Astrocyte (in vitro differentiated cells and primary cell): ENCODE measurements around the gene LILRA1. TPM values are rescaled to one million over a fixed set of nuclear protein-coding genes. Genes with fewer than 3 reads are reported as not detected.
"Not testable (repeated sequence)": the region's sequence is repeated elsewhere in the genome, so short reads cannot be mapped to it uniquely, and the experiment has no call there.

ENCODE experiments used
- DNase-seq: peaks from one replicate; pipeline ENCODE4 v3.0.0-alpha.2; 2010; ENCODE audit warnings: low read depth
- FAIRE-seq: peaks from 2 replicates; lab custom pipeline; 2011; peaks lifted over from hg19 to GRCh38; lab: Jason Lieb, UNC
- H2AFZ ChIP-seq: 2 replicates; pipeline ENCODE4 v1.6.0; 2012; ENCODE audit warnings: low read depth, low read length, inconsistent platforms
- H3K27ac ChIP-seq: 2 replicates; pipeline ENCODE4 v1.5.1; 2011; ENCODE audit warnings: low read depth, low read length, inconsistent platforms
- H3K27me3 ChIP-seq: 2 replicates; pipeline ENCODE4 v1.6.0; 2011; ENCODE audit warnings: low read length, inconsistent platforms; ENCODE audit not compliant: insufficient read depth
- H3K36me3 ChIP-seq: 2 replicates; pipeline ENCODE4 v1.5.1; 2011; ENCODE audit warnings: low read length, inconsistent platforms; ENCODE audit not compliant: insufficient read depth
- H3K4me1 ChIP-seq: 2 replicates; pipeline ENCODE4 v1.5.1; 2011; ENCODE audit warnings: low read length, inconsistent platforms; ENCODE audit not compliant: insufficient read depth
- H3K4me2 ChIP-seq: 2 replicates; pipeline ENCODE4 v1.6.0; 2012; ENCODE audit warnings: low read length, inconsistent platforms
- H3K4me3 ChIP-seq: 2 replicates; pipeline ENCODE4 v1.5.1; 2011; ENCODE audit warnings: low read depth, mild to moderate bottlenecking, low read length, inconsistent platforms; ENCODE audit not compliant: insufficient read depth
- H3K79me2 ChIP-seq: 2 replicates; pipeline ENCODE4 v1.6.0; 2012; ENCODE audit warnings: mild to moderate bottlenecking, low read length, inconsistent platforms; ENCODE audit not compliant: insufficient read depth
- H3K9ac ChIP-seq: 2 replicates; pipeline ENCODE4 v1.6.0; 2012; ENCODE audit warnings: mild to moderate bottlenecking, low read length, inconsistent platforms
- H3K9me3 ChIP-seq: 2 replicates; pipeline ENCODE4 v1.5.1; 2012; ENCODE audit warnings: low read depth, mild to moderate bottlenecking, low read length, inconsistent platforms; ENCODE audit not compliant: insufficient read depth
- H4K20me1 ChIP-seq: 2 replicates; pipeline ENCODE4 v1.6.0; 2012; ENCODE audit warnings: low read length, inconsistent platforms; ENCODE audit not compliant: insufficient read depth
- H3K27ac Mint-ChIP-seq: one replicate; pipeline ENCODE4 v1.8.0; 2021; ENCODE audit warnings: mild to moderate bottlenecking, mixed read lengths; ENCODE audit not compliant: unreplicated experiment
- H3K27me3 Mint-ChIP-seq: one replicate; pipeline ENCODE4 v1.8.0; 2021; ENCODE audit warnings: low read depth, mixed read lengths; ENCODE audit not compliant: unreplicated experiment
- H3K36me3 Mint-ChIP-seq: one replicate; pipeline ENCODE4 v1.8.0; 2021; ENCODE audit warnings: low read depth, mixed read lengths; ENCODE audit not compliant: unreplicated experiment
- H3K4me1 Mint-ChIP-seq: one replicate; pipeline ENCODE4 v1.8.0; 2021; ENCODE audit warnings: low read depth, mixed read lengths; ENCODE audit not compliant: unreplicated experiment
- H3K4me3 Mint-ChIP-seq: one replicate; pipeline ENCODE4 v1.8.0; 2021; ENCODE audit warnings: mild to moderate bottlenecking, moderate library complexity, mixed read lengths; ENCODE audit not compliant: unreplicated experiment
- H3K9me3 Mint-ChIP-seq: one replicate; pipeline ENCODE4 v1.8.0; 2021; ENCODE audit warnings: mild to moderate bottlenecking, mixed read lengths; ENCODE audit not compliant: unreplicated experiment
- EZH2 ChIP-seq: IDR thresholded peaks from 2 replicates; pipeline ENCODE4 v1.6.1; 2012; ENCODE audit warnings: mild to moderate bottlenecking, low read length, inconsistent platforms; ENCODE audit not compliant: insufficient read depth
- total RNA-seq: library from RNA; stranded (reverse); gene quantifications from 2 replicates; pipeline ENCODE4 v1.2.1, GENCODE V29; 2021
- TF ChIP-seq, protein P1 (sequence below): IDR thresholded peaks from 2 replicates; pipeline ENCODE4 v1.5.1; 2011; ENCODE audit warnings: low read depth, mild to moderate bottlenecking, inconsistent platforms, low read length, moderate library complexity; ENCODE audit not compliant: insufficient read depth

LILRA1 gene
- total RNA-seq, 1 donor from 2014 or later = not detected

DNA sequence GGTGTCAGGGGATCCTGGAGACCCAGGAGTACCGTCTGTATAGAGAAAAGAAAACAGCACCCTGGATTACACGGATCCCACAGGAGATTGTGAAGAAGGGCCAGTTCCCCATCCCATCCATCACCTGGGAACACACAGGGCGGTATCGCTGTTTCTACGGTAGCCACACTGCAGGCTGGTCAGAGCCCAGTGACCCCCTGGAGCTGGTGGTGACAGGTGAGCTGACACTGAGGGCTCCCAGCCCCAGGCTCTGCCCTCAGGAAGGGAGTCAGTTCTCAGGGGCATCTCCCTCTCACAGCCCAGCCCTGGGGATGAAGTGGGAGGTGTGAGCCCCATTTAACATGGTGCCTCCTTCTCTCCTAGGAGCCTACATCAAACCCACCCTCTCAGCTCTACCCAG is 1.3 kb downstream of the LILRA1 start:
- Mint-ChIP-seq H3K9me3 (peaks cover 11% of the 10 kb centered on the region), H3K36me3 (no peaks in the 10 kb centered on the region), H3K27ac (no peak overlapping the region), H3K4me3 (no peak overlapping the region), H3K27me3 (no peaks in the 10 kb centered on the region), H3K4me1 (no peaks in the 10 kb centered on the region)
- H4K20me1 ChIP-seq = no peaks in the 10 kb centered on the region
- H3K4me2 ChIP-seq = no peak overlapping the region
- no peak overlapping the region for H2AFZ ChIP-seq
- TF ChIP-seq, protein P1, sequence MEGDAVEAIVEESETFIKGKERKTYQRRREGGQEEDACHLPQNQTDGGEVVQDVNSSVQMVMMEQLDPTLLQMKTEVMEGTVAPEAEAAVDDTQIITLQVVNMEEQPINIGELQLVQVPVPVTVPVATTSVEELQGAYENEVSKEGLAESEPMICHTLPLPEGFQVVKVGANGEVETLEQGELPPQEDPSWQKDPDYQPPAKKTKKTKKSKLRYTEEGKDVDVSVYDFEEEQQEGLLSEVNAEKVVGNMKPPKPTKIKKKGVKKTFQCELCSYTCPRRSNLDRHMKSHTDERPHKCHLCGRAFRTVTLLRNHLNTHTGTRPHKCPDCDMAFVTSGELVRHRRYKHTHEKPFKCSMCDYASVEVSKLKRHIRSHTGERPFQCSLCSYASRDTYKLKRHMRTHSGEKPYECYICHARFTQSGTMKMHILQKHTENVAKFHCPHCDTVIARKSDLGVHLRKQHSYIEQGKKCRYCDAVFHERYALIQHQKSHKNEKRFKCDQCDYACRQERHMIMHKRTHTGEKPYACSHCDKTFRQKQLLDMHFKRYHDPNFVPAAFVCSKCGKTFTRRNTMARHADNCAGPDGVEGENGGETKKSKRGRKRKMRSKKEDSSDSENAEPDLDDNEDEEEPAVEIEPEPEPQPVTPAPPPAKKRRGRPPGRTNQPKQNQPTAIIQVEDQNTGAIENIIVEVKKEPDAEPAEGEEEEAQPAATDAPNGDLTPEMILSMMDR = no peak
- no peak for TF ChIP-seq EZH2
- peaks cover 20% of the 10 kb centered on the region for H3K9me3 ChIP-seq
- no peak for FAIRE-seq
- H3K9ac ChIP-seq = no peak overlapping the region
- no peak overlapping the region for H3K27ac ChIP-seq
- no peak for DNase-seq
- H3K4me1 ChIP-seq = no peaks in the 10 kb centered on the region
- H3K4me3 ChIP-seq = no peak overlapping the region
- H3K36me3 ChIP-seq = no peaks in the 10 kb centered on the region
- H3K27me3 ChIP-seq = no peaks in the 10 kb centered on the region
- no peaks in the 10 kb centered on the region for H3K79me2 ChIP-seq

DNA sequence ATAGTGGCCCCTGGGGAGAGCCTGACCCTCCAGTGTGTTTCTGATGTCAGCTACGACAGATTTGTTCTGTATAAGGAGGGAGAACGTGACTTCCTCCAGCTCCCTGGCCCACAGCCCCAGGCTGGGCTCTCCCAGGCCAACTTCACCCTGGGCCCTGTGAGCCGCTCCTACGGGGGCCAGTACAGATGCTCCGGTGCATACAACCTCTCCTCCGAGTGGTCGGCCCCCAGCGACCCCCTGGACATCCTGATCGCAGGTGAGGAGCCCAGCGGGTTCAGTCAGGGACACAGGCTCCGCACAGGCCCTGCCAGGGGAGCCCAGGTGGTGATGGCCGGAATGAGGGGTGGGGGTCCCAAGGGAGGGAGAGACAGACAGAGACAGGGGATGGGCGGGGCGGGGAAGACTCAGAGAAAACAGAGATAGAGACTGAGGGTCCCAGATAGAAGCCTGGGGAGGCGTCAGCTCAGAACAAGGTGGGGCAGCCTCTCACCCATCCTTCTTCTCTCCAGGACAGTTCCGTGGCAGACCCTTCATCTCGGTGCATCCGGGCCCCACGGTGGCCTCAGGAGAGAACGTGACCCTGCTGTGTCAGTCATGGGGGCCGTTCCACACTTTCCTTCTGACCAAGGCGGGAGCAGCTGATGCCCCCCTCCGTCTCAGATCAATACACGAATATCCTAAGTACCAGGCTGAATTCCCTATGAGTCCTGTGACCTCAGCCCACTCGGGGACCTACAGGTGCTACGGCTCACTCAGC is 2.4 kb downstream of the LILRA1 start:
- peaks cover 14% of the 10 kb centered on the region for H3K9me3 Mint-ChIP-seq
- H3K4me3 ChIP-seq, H3K27me3 ChIP-seq, H3K9ac ChIP-seq, H3K79me2 ChIP-seq, H3K4me1 ChIP-seq, DNase-seq, H4K20me1 ChIP-seq, H3K27ac Mint-ChIP-seq, H3K27me3 Mint-ChIP-seq, H3K4me3 Mint-ChIP-seq, FAIRE-seq, H2AFZ ChIP-seq, H3K4me2 ChIP-seq, H3K36me3 Mint-ChIP-seq, H3K27ac ChIP-seq, H3K36me3 ChIP-seq, H3K4me1 Mint-ChIP-seq: not testable (repeated sequence)
- peaks cover 17% of the 10 kb centered on the region for H3K9me3 ChIP-seq

DNA sequence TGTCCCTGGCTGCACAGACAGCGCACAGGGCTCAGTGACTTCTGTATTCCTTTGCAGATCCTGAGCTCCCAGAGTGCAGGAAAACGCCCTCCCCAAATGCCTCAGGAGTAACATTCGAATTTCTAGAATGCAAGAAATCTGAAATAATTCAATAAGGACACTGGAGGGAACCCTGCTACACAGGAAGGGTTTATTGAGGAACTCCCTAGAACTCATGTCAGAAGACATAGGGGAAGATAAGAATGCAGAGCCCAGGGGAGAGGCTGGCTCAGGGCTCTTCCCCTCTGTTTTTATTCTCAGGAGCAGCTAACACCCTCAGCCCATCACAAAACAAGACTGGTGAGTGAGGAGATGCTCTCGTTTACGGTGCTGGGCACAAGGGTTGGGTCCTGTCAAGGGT is 6.8 kb downstream of the LILRA1 start:
- TF ChIP-seq EZH2 = no peak
- H3K27ac ChIP-seq = no peak overlapping the region
- no peaks in the 10 kb centered on the region for H3K27me3 Mint-ChIP-seq
- H3K4me3 Mint-ChIP-seq = no peak overlapping the region
- peaks cover 10% of the 10 kb centered on the region for H3K9me3 ChIP-seq
- H3K4me2 ChIP-seq = no peak overlapping the region
- DNase-seq = no peak
- H3K27ac Mint-ChIP-seq = no peak overlapping the region
- no peaks in the 10 kb centered on the region for H3K36me3 Mint-ChIP-seq
- no peaks in the 10 kb centered on the region for H4K20me1 ChIP-seq
- no peaks in the 10 kb centered on the region for H3K79me2 ChIP-seq
- H3K9ac ChIP-seq = no peak overlapping the region
- no peak overlapping the region for H3K4me3 ChIP-seq
- peaks cover 13% of the 10 kb centered on the region for H3K9me3 Mint-ChIP-seq
- no peaks in the 10 kb centered on the region for H3K4me1 ChIP-seq
- H3K4me1 Mint-ChIP-seq = no peaks in the 10 kb centered on the region
- H3K27me3 ChIP-seq = no peaks in the 10 kb centered on the region
- no peak overlapping the region for H2AFZ ChIP-seq
- no peak for FAIRE-seq
- H3K36me3 ChIP-seq = no peaks in the 10 kb centered on the region
